ENCODE data around the gene NRCAM.

NRCAM gene

DNA sequence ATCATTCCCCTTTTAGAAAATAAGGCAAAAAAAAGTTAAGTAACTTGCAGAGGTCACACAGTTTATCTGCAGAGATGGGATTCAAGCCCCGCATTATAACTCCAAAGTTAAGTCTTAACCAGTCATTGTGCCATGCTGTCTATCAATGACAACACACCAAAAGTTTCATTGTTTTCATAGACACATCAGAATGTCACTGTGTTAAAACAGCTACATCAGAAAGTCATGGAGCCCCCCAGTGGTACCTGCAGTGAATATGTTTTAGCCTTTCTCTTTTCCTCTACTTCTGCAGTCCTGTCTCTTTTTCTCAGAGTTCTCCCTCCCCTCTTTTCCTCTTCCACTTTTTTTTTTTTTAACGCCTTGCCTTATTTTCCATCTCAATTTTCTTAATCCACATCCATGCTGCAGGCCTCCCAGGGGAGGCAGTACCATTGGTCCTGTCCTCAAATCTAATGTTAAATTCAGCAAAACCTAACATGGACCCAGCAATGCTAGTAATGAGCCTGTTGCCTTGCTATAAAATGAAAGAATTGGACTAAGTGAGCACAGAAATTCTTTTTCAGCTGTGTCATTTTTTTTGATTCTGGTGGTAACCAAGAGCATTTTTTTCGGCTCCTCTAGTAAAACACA is 3.8 kb upstream of the NRCAM start:
- DNase-seq (ENCODE audit: low read depth) = no peak

DNA sequence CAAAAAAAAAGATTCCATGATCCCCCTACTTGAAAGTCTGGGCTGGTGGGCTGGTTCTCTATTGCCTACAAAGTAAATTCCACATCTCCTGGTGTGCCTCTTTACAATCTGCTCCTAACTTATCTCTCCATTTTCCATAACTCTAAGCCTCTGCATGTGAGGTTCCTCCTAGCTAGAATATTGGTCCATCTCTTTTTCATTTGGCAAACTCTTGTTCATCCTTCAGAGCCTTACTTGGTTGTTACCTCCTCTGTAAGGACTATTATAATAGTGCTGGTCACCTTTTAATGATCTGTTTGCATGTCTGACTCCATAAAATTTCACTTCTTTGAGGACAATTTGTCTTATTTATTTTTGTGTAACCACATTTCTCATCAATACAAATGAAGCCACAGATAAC is 1.6 kb upstream of the NRCAM start:
- DNase-seq (ENCODE audit: low read depth) = no peak

DNA sequence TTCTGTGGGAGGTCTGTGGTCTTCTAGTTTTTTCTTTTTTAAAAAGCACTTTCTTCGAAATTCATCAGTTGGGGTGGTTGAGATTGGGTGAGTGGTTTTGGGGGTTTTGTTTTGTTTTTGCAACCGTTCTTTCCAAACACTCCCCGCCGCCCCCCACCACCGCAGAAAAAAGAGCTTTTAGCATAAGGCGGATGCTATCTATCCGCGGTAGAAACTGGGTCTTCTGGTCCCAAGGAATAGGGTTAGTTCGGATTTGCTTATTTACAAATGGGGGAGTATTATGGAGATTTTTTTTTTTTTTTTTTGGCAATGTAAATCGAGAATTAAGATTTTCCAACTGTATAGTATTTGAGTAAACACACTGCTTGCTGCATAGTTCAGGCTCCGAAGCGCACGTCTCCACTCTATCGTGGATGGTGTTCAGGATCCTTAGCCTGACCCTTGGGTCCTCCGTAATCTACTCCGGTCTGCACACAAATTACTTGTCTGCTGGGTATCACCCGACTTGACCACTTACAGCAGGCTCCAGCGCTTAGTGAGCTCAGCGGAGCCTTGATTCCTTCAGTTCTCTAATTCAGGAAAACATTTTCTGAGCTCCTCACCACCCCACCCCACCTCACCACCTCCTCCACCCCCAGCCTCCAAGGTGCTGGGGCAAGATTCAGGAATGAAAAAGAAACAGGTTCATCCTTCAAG is 757 bp upstream of the NRCAM start:
- DNase-seq (ENCODE audit: low read depth) = no peak

DNA sequence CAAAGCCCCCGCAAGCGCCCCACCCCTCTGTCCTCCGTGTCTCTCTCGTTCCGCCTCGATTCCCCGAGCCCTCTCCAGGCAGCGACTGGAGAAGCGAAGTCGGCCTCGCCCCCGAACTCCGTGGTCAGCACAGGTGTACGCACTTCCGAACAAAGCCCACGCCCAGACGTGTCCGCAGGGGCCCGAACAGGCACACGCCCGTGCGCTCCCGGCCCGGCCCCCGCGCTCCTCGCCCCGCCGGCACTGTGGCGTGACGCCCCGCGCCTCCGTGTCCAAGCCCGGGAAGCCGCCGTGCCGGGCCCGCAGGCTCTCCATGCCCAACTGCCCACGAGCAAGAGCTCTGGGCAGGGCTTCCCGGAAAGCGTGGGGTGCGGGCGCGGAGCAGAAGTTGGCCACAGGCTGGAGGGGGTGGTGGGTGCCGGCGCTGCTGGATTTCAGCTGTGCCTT is 662 bp downstream of the NRCAM start:
- DNase-seq (ENCODE audit: low read depth) = no peak

DNA sequence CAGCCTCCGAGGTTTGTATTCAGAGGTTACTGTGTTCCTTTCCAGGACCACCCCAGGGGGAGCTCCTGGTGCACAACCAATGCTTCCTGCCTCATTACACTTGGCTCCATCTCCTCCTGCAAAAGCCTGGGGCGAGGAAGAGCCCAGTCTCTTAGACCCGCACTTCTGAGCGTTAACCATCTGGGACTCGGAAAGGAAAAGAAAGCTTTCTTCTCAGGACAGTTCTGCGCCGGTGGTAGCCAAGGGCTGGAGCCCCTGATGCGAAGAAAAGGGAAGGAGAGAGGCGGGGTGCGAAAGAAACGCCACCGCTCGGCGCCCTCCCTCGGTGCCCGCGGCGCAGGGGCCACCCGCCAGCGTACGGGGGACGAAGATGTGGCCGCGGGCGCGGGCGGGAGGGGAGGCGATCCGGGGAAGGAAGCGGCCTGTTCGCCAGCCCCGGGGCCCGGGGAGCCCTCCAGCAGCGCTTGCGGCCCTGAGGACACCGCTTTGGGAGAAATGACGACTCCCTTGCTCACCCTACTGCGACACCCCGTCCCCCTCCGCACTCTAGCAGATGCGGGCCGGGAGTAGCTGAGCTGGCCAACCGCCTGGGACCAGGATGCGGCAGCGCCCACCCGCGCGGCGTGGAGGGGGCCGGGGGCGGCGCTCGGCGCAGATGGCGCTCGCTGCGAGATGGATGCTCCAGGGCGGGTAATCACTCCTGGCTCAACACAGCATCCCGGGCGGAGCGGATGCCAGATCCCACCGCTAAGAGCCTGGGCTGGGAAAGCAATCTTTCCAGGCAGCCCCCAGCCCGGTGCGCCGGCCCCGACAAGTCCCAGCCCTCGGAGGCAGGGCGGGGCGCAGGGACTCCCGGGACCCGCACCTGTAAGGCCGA is 1.3 kb downstream of the NRCAM start:
- DNase-seq (ENCODE audit: low read depth) = no peak

DNA sequence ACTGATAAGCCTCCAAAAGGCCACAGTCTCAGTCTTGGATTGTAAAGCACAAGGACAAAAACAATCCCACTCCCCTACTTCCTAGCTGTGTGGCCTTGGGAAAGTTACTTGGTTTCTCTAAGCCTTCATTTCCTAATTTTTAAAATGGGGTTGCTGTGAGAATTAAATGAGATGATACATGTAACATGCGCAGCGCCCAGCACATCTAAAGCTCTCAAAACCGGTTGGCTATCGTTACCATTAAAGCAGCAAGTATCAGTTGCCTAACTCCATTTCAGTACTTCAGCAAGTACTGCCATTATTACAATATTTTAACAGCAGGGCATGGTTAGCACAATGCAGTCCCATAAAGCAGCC is 1.9 kb downstream of the NRCAM start:
- no peak for DNase-seq (ENCODE audit: low read depth)

DNA sequence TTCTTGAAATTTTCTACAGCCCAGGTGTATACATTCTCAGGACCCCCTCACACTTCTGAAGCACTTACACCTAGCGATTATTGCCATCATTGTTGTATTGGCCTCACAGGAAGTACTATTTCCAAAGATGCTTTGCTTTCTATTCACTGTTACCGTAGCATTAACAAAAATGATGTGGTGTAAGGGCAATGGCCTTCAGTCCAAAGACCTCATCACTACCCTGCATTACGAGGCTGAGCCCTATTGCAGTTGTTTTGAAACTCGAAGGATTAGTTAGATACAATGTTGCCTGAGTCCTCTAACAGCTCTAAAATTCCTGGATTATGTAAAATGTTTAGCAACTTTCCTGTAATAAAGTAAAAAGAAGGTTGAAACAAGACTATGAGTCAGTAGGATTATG is 2.9 kb downstream of the NRCAM start:
- DNase-seq (ENCODE audit: low read depth) = no peak

DNA sequence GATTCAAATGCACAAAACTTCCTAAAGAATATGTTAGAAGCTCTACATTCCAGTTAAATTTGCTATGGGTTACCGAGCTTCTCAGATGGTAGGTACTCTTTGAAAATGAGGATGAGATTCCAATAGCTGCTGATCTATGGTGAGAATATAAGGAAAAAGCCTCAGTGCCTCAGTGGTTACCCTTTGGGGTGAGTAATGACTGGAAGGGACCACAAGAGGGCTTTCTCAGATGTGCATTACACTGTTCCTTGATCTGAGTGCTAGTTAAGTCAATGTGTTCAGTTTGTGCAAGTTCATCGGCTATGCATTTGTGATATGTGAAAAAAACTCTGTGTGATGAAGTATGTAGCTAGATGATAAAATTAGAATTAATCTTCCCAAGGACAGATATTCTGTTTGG is 3.5 kb downstream of the NRCAM start:
- DNase-seq (ENCODE audit: low read depth) = no peak

DNA sequence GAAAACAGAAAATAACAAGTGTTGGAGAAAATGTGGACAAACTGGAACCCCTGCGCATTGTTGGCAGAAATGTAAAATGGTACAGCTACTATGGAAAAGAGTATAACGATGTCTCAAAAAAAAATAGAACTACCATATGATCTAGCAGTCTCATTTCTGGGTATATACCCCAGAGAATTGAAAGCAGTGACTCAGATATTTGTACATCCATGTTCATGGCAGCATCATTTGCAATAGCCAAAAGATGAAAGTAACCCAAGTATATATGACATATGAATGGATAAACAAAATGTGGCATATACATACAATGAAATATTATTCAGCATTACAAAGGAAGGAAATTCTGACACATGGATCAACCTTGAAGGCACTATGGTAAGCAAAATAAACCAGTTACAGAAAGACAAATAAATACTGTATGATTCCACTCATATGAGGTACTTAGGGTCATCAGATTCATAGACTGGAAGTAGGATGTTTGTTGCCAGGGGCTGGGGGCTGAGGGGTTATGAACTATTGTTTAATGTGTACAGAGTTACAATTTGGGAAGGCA is 4.9 kb downstream of the NRCAM start:
- DNase-seq (ENCODE audit: low read depth) = no peak

DNA sequence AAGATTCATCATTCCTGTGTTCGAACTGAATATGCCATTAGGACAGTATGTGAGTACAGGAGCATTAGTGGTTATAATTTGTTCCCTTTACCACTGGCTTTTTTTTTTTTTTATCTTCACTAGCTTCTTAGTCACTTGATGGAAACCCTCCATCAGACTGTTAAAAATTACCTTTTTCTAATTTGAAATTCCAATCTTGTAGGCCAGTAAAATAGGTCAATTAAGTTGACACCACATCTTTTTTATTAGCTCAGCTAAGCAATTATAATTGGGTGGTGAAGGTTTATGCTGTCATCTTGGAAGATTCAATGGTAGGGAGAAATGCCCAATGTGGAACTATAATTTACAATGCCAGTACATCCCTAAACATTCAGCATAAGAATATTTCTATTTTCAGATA is 6.1 kb downstream of the NRCAM start:
- no peak for DNase-seq (ENCODE audit: low read depth)

DNA sequence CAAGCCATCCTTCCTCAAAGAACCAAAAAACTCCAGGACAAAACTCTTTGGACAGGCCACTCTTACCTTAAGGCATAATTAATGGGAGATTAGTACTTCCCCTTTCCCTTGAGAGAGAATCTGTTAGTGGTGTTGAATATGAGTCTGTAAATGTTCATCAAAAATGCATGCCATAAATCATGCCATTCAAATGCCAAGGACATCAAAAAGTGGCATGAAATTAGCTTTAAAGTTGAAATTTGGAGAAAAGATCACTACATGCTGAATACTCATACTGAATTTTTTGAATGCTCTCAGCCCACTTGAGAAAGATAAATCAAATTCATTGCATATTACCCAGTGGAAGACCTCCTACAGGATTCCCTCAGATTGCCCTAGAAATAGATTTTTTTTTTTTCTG is 6.7 kb downstream of the NRCAM start:
- no peak for DNase-seq (ENCODE audit: low read depth)

DNA sequence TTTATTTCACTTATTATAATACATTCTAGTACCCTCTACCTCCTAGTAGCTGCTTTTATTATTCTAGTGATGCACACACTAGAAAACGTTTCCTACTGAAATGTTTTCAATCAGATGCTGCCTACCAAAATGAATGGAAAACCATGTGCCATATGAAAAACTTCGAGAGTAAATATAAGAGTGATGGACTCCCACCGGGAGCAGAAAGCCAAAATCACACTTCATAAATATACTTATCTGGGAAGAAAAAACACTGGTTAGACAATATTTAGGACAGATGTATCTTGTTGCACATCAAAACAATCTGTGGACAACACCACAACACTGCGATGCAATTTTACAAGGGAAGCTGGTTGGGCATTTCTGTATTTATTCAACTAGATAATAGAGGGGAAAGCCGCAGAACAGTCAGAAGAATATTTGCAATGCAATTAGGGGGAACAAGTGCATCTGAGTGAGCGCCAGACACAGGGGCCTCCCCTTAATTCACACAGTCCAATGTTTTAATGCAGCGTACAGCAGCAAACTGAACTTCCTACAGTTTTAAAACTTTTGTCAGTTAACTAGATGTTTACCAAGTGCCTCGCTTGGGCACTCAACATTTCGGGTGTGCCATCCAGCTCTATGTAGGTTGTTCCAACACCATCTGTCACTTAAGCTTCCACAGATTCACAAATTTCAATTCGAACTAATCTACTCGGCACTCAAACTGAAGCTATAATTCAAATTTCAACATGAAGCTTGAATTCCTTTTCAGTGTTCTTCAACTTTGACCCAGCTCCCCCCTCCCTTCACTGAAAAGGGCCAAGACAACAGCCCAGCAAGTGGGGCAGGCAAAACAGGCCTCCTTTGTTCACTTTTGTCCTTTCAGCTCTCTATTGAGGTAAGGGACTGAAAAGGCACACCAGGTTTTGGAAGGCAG is 7.4 kb downstream of the NRCAM start:
- DNase-seq (ENCODE audit: low read depth) = no peak

DNA sequence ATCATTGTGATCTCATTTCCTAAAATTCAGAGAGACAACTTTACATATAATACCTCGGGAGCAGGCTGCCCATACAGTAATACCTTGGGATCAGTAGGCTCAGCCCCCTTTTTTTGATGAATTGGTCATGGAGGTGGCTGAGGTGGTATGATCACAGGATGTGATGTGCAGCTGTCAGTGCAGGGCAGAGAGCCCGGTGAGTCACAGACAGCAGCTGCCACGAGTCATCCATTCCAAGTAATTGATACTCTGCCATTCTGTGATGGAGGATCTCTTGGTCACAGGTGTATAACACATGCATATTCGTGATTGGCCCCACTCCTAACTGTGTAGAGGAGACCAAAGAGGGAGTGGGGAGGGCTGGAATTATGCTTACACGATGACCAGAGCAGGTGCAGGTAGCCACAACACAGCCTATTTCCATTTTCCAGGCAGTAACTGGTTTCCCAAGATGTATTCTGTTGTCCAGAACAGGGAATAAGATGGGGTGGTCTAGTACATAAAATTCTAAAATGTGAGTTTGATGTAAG is 14.1 kb downstream of the NRCAM start:
- DNase-seq (ENCODE audit: low read depth) = no peak

DNA sequence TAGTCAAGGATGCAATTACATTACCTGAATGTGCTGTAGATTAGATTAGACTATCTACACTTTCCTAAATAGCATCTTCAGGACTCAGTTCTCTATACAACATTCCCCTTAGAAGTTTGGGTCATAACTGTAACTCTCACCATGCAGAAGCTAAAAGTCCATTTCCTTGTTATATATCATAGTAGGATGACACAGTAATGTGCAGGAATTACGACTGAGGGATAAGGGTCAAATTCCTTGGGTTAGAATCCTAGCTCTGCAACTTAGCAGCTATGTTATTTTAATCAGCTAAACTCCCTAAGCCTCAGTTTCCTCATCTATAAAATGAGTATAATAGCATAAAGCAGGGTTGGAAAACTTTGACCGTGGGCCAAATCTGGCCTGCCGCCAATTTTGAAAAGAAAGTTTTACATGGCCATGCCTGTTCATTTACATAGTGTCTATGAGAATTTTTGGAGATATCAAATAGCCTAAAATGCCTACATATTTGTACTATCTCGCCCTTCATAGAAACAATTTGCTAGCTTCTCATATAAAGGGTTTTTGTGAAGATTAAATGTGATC is 14.8 kb downstream of the NRCAM start:
- no peak for DNase-seq (ENCODE audit: low read depth)

DNA sequence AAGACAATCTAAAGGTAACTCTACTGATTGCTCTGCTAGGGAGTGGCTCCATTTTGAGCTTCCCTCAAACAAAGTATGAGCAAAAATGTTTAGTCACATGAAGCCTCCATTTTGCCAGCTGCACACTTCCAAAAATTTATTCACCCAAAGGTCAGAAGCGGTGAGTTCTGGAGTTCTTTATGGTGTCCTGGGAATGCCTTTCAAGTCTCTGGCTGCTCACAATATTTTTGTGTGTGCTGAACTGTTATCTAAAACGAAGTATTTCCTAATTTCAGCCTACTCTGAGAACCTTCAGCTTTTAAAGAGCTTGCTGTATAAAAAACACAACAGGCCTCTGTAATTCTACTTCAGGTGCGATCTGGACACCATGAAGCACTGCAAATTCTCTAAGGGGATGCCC is 15.6 kb downstream of the NRCAM start:
- no peak for DNase-seq (ENCODE audit: low read depth)

DNA sequence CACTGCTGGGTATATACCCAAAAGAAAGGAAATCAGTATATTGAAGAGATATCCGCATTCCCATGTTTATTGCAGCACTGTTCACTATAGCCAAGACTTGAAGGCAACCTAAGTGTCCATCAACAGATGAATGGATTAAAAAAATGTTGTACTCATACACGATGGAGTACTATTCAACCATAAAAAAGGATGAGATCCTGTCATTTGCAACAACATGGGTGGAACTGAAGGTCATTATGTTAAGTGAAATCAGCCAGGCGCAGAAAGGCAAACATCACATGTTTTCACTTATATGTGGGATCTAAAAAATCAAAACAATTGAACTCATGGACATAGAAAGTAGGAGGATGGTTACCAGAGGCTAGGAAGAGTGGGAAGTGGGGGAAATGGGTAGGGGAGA is 19.3 kb downstream of the NRCAM start:
- DNase-seq (ENCODE audit: low read depth) = no peak

DNA sequence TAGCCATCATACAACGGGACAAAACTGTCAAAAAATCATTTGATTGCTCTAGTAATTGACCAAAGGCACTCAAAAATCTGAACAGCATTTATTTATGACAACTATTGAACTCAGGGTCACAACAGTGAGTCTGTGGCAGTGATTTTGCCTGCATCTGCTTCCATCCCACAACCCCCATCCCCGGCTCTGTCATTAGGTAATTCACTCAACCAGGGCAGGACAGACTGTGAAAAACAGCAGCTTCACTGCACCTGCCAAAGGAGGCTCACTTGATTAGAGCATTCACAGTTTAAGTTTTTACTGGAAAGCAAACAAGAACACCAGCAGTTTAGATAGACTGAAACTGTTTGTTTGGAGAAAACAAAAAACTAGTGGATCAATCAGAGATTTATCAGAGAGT is 22.2 kb downstream of the NRCAM start:
- DNase-seq (ENCODE audit: low read depth) = no peak

DNA sequence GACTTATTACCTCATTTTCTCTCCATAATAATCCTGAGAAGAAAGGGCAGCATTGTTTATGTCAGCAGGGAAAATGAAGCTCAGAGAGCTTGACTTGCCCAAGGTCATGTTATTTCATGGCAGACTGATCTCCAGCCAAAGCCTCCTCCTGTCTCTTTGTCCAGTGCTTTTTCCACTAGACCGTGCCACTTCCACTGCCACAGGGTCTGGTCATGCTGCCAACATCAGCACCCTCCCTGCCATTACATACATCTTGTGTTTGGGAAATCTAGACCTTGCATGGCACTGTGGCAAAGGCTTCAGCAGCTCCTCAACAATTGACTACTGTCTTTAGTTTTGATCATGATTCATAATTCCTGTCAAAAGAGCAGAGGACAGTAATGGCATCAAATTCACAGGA is 25.1 kb downstream of the NRCAM start:
- DNase-seq (ENCODE audit: low read depth) = no peak

DNA sequence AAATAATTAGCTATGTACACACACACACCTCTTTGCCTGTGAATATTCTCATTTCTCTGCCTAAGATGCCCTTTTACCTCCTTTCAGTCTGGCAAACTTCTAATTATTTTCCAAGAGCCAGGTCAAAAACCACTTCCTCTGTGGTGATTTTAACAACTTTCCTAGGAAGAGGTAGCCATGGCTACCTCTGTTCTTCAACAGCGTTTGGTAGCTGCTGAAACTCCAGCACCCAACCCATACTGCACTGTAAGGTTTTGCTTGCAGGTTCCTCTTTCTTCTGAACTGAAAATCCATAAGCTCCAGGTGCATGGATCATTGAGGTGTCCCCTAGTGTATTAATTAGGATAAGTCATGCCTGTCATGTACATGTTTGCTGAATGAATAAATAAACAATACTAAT is 25.6 kb downstream of the NRCAM start:
- no peak for DNase-seq (ENCODE audit: low read depth)

DNA sequence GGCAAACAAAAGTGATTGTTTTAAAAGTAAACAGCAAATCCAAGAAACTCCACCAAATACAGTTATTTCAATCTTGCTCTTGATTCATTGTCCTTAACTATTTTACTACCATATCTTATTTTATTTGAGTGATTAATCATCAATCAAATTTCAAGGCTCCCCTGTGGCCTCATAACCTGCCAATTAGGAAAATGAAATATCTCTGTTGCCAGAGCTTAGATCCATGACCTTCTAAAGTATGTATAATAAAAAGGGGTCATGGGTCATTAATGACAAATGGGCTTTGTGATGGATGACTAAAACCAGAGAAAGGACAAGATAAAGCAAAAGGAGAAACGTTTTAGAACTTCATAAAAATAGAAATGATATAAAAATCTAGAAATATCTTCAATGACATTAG is 28.5 kb downstream of the NRCAM start:
- DNase-seq (ENCODE audit: low read depth) = no peak

DNA sequence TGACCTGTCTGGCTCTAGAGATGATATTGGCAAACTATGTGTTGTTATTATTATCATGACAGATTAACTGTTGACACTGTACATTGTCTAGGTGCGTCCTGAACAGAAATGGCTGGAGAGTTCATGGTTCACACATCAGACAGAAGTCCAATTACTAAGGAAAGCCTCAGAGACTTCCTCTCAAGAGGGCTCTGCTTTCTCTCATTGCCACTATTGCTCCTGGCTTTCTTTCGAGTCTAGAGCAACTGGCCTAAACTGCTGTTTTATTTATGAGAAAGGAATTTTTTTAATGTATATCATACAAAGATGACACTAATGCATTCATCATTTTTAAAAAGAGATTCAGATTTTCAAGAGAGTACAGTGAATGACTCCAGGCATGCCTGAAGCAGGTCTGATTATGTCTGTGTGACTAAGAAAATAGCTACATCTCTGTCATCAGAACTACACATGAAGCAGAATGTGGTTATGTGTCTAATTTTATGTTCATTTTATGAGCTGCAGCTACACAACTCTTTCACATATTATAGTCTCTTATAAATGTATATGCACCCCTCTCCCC is 30.4 kb downstream of the NRCAM start:
- no peak for DNase-seq (ENCODE audit: low read depth)

Data from T-helper 22 cell (primary cell).